GM19240 (cell line): ENCODE data around the gene LY6G5B.

ENCODE experiments used
- DNase-seq: peaks from one replicate; pipeline ENCODE4 v3.0.0; 2011; ENCODE audit warnings: low spot score; ENCODE audit not compliant: insufficient read length

The LY6G5B gene, protein sequence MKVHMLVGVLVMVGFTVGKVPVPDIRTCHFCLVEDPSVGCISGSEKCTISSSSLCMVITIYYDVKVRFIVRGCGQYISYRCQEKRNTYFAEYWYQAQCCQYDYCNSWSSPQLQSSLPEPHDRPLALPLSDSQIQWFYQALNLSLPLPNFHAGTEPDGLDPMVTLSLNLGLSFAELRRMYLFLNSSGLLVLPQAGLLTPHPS

DNA sequence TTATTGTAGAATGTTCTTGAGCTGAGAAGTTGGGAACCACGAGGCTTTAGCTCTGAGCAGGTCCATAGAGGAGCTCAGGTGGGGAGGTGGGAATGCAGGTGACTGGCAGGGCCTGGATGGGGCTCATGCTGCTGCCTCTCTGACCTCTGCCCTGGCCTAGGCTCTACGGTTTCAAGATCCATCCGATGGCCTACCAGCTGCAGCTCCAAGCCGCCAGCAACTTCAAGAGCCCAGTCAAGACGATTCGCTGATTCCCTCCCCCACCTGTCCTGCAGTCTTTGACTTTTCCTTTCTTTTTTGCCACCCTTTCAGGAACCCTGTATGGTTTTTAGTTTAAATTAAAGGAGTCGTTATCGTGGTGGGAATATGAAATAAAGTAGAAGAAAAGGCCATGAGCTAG lies at the start of gene LY6G5B:
LY6G5B (plus strand) TSS at position 301 of the 400 bp plus-strand sequence. CDS start 975 bp downstream, outside the sequence.
- no peak for DNase-seq

DNA sequence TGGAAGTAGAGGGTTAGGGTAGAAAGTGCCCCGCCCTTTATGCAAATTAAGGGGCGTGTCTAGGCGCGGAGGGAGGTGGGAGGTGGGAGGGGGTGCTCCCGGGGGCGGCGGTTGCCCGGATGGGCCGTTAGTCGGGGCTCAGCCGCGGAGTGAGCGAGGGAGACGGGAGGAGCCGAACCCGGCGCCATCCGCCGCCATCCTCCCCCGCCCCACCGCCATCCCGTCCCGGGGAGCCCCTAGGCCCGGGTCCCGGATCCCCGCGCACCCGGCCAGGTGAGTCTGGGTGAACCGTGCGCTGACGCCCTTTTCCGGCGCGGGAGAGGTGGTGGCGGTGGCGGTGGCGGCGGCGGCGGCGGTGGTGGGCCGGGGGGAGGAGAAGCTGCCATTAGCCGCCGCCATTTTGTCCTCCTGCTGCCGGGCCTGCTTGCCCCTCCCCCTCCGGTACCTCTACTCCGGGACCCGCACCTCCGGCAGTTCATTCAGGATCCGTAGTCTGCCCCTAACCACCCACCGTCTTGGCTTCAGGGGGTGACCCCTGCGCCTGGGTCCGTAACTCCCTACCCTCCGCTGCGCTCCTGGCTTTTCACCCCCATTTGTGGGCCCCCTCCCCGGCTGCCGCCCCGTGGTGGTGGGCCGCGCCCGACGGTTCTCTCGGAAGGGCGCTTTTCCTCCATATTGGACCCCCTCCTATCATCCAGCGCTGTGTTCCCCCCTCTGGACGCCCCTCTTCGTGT lies 49.0 kb upstream of the LY6G5B start, which contains the start of gene PRRC2A:
PRRC2A (plus strand) TSS at position 130 of the 734 bp plus-strand sequence. CDS start 2,075 bp downstream, outside the sequence.
- peak; percentile 50 for DNase-seq

DNA sequence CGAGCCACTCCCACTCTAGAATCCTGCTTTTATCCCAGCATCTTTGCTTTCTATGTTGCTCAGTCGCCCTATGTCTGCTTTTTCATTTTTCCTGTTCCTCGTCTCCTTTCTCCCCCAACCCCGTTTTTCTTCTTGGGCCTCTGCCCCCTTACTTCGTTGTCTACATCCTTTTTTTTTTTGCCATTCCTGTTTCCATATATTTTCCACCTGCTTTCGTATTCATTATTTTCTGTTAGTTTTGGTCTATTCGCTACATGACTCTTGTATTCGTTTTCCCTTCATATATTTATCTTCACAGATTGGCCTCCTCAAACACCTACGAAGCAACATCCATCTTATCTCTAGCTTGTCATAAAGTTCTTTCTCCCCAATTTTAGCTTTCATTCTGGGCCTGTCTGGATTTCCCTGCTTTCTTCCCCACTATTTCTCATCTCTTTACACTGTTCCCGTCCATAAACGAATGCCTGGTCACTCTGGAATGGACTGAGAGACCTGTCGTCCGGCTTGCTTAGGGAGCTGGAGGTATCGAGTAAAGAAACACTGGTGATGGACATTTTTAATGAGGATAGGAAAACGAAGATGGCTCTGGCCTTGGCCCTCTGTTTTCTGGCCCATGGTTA lies 48.3 kb upstream of the LY6G5B start:
- no peak for DNase-seq

DNA sequence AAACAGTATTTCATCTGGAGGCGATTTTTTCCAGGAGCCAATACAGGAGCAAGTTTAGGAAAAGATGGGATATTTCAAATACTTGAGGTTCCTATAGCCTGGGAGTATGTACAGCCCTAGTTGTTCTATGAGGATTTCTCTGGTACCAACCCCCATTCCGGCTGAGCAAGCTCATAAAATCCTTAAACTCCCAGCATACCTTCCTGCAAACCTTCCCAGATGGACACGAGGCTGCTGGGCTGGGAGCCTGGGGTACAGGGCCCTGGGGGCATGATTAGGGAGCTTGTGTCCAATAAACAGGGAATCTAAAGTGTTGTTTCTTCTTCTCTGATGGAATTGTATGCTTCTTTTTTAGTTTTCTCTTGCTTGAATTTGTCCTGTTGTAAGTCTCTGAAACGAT lies 47.8 kb upstream of the LY6G5B start:
- DNase-seq, result no peak

DNA sequence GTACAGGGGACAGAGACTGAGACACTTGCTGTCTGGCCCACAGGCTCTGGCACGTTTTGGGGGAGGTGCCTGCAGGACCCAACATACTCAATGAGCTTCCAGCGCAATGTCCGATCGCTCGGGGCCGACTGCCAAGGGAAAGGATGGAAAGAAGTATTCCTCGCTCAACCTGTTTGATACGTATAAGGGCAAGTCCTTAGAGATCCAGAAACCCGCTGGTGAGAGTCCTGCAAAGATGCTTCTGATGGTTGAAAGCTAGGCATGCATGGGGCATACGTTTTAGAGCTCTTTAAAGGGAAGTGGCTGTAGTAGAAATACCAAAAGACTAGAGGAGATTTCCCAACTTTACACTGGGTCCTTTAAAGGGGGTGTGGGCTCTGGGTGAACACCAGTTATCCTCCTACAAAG lies 47.1 kb upstream of the LY6G5B start:
- DNase-seq, result no peak

GRCh38 chr6:31624070-31624469 lies 45.7 kb upstream of the LY6G5B start:
- DNase-seq, result no peak

DNA sequence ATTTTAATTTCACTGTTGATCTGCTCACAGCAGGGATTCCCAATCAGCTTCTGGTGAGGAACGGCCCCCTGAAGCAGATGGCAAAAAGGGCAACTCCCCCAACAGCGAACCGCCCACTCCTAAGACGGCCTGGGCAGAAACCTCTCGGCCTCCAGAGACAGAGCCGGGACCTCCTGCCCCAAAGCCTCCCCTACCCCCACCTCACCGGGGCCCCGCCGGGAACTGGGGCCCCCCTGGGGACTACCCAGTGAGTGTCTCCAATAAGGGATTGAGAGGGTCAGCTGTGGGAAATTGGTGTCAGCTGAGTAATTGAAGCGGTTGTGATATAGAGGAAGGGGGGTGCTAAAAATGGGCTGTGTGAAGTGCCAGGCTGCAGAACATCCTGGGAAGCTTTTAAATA lies 42.8 kb upstream of the LY6G5B start:
- no peak for DNase-seq

GRCh38 chr6:31627690-31628287 lies 42.0 kb upstream of the LY6G5B start:
- no peak for DNase-seq

DNA sequence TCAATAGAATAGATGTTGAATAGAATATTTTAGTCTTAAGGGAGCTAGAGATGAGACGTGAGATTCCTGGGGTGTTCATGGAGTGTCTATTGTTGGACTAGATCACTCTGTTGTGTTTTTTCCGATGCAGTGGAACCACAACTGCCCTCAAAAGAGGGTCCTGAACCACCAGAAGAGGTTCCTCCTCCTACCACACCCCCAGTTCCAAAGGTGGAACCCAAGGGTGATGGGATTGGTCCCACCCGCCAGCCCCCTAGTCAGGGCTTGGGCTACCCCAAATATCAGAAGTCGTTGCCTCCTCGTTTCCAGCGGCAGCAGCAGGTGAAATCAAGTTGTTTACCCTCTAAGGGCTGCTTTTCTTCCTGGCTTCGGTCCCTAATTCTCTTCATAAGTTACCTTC lies 40.8 kb upstream of the LY6G5B start:
- DNase-seq, result no peak

- DNase-seq, result no peak
These were observed 39.4 kb upstream of the LY6G5B start for GRCh38 chr6:31630177-31630934.

- no peak for DNase-seq
These were observed 38.6 kb upstream of the LY6G5B start for GRCh38 chr6:31631209-31631608.

- no peak for DNase-seq
These were observed 38.0 kb upstream of the LY6G5B start for GRCh38 chr6:31631681-31632278.

GRCh38 chr6:31632279-31632946 lies 37.4 kb upstream of the LY6G5B start:
- DNase-seq, result no peak

DNA sequence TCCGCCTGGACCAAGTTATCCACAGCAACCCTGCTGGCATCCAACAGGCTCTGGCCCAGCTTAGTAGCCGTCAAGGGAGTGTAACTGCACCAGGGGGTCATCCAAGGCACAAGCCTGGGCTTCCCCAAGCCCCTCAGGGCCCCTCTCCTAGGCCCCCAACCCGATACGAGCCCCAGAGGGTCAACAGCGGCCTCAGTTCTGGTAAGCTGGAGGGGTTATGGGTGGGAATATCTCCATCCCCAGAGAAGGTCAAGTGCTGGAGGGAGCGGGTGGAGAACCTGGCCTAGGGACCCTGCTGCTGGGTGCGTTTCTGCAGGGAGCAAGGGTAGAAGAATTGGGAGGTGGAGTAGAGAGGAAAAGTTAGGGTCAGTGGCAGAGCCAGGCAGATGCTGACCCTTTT lies 36.3 kb upstream of the LY6G5B start:
- no peak for DNase-seq

GRCh38 chr6:31634131-31634530 lies 35.6 kb upstream of the LY6G5B start:
- DNase-seq, result no peak

DNA sequence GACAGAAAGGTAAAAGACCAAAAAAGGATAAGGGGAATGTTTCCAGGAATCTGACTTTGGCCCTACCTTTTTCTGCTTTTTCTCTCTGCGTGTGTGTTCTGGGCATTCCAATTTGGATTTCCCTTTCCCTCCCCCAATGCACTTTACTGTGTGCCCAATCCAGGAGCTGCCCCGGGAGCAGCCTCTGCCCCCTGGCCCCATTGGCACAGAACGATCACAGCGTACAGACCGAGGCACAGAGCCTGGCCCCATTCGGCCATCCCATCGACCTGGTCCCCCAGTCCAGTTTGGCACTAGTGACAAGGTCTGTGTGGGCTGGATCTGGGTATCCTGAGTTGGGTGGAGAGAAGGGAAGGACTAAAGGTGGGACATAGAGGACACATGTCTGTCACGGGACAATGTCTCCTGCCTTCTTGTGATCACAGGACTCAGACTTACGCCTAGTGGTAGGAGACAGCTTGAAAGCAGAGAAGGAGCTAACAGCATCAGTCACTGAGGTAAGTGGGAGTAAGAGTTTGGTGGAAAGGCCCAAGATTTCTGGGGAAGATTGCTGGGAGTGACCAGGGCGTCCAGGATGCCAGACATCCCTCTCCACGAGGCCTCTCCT lies 34.7 kb upstream of the LY6G5B start:
- DNase-seq, result no peak

DNA sequence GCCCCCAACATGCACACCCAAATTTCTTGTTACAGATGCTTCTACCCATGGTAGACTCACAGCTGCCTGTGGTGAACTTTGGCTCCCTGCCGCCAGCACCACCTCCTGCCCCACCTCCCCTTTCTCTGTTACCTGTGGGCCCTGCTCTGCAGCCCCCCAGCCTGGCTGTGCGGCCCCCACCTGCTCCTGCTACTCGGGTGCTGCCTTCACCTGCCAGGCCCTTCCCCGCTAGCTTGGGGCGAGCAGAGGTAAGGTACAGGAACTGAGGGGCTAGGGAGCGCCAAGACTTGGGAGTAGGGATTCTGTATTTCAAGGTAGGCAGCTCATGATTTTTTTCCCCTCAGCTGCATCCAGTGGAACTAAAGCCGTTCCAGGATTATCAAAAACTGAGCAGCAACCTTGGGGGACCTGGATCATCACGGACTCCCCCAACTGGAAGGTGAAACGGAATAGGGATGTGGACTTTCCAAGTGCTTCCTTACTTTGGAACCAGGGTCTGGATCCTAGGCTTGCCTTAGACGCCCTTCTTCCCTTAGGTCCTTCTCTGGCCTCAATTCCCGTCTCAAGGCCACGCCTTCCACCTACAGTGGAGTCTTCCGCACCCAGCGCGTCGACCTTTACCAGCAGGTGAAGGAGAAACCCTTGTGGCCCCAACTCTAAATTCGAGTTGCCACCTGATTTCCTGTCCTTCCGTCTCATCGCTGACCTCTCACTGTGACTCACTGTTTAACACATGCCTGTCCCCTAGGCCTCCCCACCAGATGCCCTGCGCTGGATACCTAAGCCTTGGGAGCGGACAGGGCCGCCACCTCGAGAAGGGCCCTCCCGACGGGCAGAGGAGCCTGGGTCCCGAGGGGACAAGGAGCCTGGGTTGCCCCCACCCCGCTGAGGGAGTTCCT lies 32.8 kb upstream of the LY6G5B start:
- no peak for DNase-seq

DNA sequence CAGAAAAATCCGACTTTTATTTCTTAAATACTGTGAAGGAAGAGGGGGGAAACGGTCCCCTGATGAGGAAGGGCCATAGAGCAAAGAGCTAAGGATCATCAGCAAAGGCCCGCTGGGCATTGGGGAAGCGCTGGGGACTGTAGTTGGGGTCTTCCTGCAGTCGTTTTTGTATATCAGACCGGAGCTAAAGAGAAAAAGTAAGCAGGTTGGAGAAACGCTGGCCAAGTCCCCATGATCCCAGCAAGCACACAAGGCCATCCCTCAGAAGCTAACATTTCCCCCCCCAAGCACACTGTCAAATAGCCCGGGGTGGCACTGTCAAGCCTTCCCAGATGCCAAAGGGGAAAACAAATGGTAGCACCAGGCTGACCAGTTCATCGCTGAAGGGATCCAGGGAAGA lies 30.7 kb upstream of the LY6G5B start:
- DNase-seq, result no peak

GRCh38 chr6:31639449-31639861 lies 30.3 kb upstream of the LY6G5B start:
- no peak for DNase-seq
